ENCODE data around the gene EARS2. TPM values are rescaled to one million over a fixed set of nuclear protein-coding genes. Genes with fewer than 3 reads are reported as not detected.
"Not testable (repeated sequence)": the region's sequence is repeated elsewhere in the genome, so short reads cannot be mapped to it uniquely, and the experiment has no call there.

EARS2 gene
- total and polyA plus RNA-seq, 8 donors = 7.8 to 176 (median 18.3) TPM

DNA sequence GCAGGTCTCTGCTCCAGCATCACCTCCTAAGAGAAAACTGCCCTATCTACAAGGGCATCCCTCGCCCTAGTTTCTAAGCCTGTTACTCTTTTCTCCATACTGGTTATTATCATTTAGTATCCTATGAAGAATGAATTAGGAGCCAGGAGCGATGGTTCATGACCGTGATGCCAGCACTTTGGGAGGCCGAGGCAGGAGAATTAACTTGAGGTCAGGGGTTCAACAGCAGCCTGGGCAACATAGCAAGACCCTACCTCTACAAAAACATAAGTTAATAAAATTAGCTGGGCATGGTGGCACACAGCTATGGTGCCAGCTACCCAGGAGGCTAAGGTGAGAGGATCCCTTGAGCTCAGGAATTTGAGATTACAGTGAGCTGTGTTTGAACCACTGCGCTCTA, 7.2 kb downstream of the EARS2 start:
- Histone ChIP-seq H3K36me3 (peaks cover 52 to 88% (median 85%) of the 10 kb centered on the region in 4 donors), H3K27me3 (no peaks in the 10 kb centered on the region), H3K4me1 (no peaks in the 10 kb centered on the region), H3K27ac (no peak overlapping the region), H3K9me3 (no peaks in the 10 kb centered on the region), H3K4me3 (no peak overlapping the region)
- DNase-seq = no peak
- intact Hi-C loops (cut with DNase I; ENCODE audit: low total_unique reads) = no loop called here
- TF ChIP-seq EP300 (IDR thresholded peaks at IDR 0.05) = no peak
- 94 to 100% (median 98%) methylated on average over 5 of the region's 5 CpGs for WGBS, 5 donors

DNA sequence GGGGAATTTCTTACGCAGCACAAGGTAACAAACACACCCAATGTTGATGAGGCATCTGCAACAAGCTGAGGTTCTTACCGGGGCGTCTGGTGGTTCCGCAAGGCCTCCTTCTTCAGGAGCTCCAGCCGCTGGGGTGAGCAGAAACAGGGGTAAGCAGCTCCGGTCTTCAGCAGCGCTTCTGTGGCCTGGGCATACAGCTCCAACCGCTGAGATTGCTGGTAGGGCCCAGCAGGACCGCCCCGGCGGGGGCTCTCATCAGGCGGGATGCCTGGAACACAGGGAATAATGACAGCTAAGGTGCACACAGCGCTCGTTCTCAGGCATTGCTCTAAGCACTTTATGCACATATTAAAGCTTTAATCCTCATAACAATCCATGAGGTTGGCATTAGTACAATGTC, 12.7 kb downstream of the EARS2 start:
- no peaks in the 10 kb centered on the region for H3K27me3 ChIP-seq

DNA sequence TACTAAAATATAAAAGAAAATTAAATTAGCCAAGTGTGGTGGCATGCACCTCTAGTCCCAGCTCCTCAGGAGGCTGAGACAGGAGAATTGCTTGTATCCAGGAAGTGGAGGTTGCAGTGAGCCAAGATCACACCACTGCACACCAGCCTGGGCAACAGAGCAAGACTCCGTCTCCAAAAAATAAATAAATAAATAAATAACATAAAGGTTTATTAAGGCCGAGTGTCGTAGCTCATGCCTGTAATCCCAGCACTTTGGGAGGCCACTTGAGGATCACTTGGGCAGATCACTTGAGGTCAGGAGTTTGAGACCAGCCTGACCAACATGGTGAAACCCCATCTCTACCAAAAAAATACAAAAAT, 16.4 kb downstream of the EARS2 start:
- H3K9me3 ChIP-seq; H3K4me3 ChIP-seq; DNase-seq; H3K27ac ChIP-seq; intact Hi-C loops (cut with DNase I; ENCODE audit: low total_unique reads); H3K27me3 ChIP-seq: not testable (repeated sequence)
- Histone ChIP-seq H3K36me3 (peaks cover 29 to 93% (median 90%) of the 10 kb centered on the region in 4 donors), H3K4me1 (peaks cover 0 to 13% (median 3%) of the 10 kb centered on the region in 4 donors)
- 92 to 100% (median 94%) methylated on average over 3 of the region's 3 CpGs for WGBS, 5 donors

More for the DNA sequence above, 12.7 kb downstream of the EARS2 start:
- intact Hi-C loops (cut with DNase I; ENCODE audit: low total_unique reads) = no loop called here
- peaks cover 43 to 99% (median 97%) of the 10 kb centered on the region in 4 donors for H3K36me3 ChIP-seq
- peaks cover 0 to 13% (median 3%) of the 10 kb centered on the region in 4 donors for H3K4me1 ChIP-seq
- DNase-seq = no peak
- 95 to 97% (median 96%) methylated on average over 11 to 14 of the region's 14 CpGs for whole genome bisulfite sequencing, 5 donors
- no peak overlapping the region for H3K27ac ChIP-seq
- H3K4me3 ChIP-seq = no peak overlapping the region
- no peaks in the 10 kb centered on the region for H3K9me3 ChIP-seq
- TF ChIP-seq, protein P1, sequence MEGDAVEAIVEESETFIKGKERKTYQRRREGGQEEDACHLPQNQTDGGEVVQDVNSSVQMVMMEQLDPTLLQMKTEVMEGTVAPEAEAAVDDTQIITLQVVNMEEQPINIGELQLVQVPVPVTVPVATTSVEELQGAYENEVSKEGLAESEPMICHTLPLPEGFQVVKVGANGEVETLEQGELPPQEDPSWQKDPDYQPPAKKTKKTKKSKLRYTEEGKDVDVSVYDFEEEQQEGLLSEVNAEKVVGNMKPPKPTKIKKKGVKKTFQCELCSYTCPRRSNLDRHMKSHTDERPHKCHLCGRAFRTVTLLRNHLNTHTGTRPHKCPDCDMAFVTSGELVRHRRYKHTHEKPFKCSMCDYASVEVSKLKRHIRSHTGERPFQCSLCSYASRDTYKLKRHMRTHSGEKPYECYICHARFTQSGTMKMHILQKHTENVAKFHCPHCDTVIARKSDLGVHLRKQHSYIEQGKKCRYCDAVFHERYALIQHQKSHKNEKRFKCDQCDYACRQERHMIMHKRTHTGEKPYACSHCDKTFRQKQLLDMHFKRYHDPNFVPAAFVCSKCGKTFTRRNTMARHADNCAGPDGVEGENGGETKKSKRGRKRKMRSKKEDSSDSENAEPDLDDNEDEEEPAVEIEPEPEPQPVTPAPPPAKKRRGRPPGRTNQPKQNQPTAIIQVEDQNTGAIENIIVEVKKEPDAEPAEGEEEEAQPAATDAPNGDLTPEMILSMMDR (IDR thresholded peaks at IDR 0.05) = no peak

DNA sequence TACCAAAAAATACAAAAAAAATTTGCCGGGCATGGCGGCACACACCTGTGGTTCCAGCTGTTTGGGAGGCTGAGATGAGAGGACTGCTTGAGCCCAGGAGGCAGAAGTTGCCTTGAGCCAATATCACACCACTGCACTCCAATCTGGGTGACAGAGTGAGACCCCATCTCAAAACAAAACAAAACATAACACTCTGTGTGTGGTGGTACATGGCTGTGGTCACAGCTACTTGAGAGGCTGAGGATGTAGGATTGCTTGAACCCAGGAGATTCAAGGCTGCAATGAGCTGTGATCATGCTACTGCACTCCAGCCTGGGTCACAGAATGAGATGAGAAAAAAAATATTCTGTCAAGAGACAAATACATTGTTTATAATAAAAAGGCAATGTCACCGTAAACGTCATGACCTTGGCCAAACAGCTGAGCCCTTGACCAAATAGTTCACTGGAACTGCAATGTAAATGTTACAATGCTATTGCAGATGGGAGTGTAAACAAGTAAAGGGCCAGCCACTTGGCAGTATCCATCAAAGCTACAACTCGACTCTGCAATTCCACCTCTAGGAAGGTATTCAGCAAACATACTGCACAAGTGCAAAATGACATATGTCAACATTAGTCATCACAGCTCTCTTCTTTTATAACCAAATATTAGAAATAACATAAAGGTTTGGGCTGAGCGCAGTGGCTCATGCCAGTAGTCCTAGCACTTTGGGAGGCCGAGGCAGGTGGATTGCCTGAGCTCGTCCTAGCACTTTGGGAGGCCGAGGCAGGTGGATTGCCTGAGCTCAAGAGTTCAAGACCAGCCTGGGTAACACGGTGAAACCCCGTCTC, 16.9 kb downstream of the EARS2 start:
- peak in 1 of 2 donors; percentile 13 for DNase-seq
- no peak for TF ChIP-seq POLR2A (IDR thresholded peaks at IDR 0.05)
- no peak for TF ChIP-seq POLR2AphosphoS5 (IDR thresholded peaks at IDR 0.05)
- TF ChIP-seq, protein P1 (IDR thresholded peaks at IDR 0.05) = no peak
- TF ChIP-seq EP300 (IDR thresholded peaks at IDR 0.05) = no peak
- 75 to 87% (median 82%) methylated on average over 11 of the region's 11 CpGs for WGBS, 5 donors

DNA sequence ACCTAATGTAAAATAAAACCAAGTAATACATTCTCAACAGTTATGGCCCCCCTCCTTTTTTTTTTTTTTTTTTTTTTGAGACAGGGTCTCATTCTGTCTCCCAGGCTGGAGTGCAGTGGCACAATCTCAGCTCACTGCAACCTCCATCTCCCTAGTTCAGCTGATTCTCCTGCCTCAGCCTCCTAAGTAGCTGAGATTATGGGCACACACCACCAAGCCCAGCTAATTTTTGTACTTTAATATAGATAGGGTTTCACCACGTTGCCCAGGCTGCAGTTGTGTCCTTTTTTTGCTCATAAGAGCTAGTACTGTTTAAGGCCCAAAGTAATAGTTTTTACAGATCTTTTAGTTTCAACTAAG, 18.3 kb downstream of the EARS2 start:
- 89 to 100% (median 91%) methylated on average over 1 of the region's 1 CpG for WGBS, 5 donors
- Histone ChIP-seq H3K4me3 (no peak overlapping the region), H3K27me3 (no peaks in the 10 kb centered on the region), H3K27ac (no peak overlapping the region), H3K9me3 (no peaks in the 10 kb centered on the region), H3K4me1 (peaks cover 0 to 13% (median 3%) of the 10 kb centered on the region in 4 donors), H3K36me3 (peaks cover 30 to 93% (median 90%) of the 10 kb centered on the region in 4 donors)
- TF ChIP-seq POLR2AphosphoS5 (IDR thresholded peaks at IDR 0.05) (no peak), POLR2A (IDR thresholded peaks at IDR 0.05) (no peak), EP300 (IDR thresholded peaks at IDR 0.05) (no peak)
- TF ChIP-seq, protein P1 (IDR thresholded peaks at IDR 0.05) = no peak
- DNase-seq = no peak
- intact Hi-C loops (cut with DNase I; ENCODE audit: low total_unique reads) = no loop called here

More for the DNA sequence above, 16.9 kb downstream of the EARS2 start:
- no peaks in the 10 kb centered on the region for H3K27me3 ChIP-seq
- no peaks in the 10 kb centered on the region for H3K9me3 ChIP-seq
- intact Hi-C loops (cut with DNase I; ENCODE audit: low total_unique reads) = no loop called here
- no peak overlapping the region for H3K27ac ChIP-seq
- peaks cover 0 to 13% (median 3%) of the 10 kb centered on the region in 4 donors for H3K4me1 ChIP-seq
- H3K4me3 ChIP-seq = no peak overlapping the region
- peaks cover 26 to 93% (median 90%) of the 10 kb centered on the region in 4 donors for H3K36me3 ChIP-seq
